H7 (cell line): Measurements from ENCODE around the gene PCDHGC3. TPM values are rescaled to one million over a fixed set of nuclear protein-coding genes. Genes with fewer than 3 reads are reported as not detected.
A peak's percentile ranks its signal among the peaks of the same experiment; 100 is the strongest.

Experiments used
- DNase-seq: peaks from one replicate; pipeline ENCODE4 v3.0.0; 2012
- H3K27me3 ChIP-seq: 2 replicates; pipeline ENCODE4 v1.6.0; 2011; ENCODE audit warnings: mild to moderate bottlenecking, low read length; ENCODE audit not compliant: control insufficient read depth, insufficient read depth
- H3K36me3 ChIP-seq: replicated peaks from 2 replicates; pipeline ENCODE4 v1.5.1; 2011; ENCODE audit warnings: low read length; ENCODE audit not compliant: control insufficient read depth, insufficient read depth
- H3K4me3 ChIP-seq: 2 replicates; pipeline ENCODE4 v1.5.1; 2011; ENCODE audit warnings: low read depth, mild to moderate bottlenecking, control low read depth, low read length, moderate library complexity; ENCODE audit not compliant: insufficient read depth
- total RNA-seq: library from RNA; depleted of rRNA; stranded (reverse); fragments of >200 nt; shearing (Covaris generic); gene quantifications from 2 replicates; pipeline ENCODE4 v1.2.3, GENCODE V29; 2014

The PCDHGC3 gene
- total RNA-seq, 1 experiment from 2014 or later: 31.7 TPM

DNA sequence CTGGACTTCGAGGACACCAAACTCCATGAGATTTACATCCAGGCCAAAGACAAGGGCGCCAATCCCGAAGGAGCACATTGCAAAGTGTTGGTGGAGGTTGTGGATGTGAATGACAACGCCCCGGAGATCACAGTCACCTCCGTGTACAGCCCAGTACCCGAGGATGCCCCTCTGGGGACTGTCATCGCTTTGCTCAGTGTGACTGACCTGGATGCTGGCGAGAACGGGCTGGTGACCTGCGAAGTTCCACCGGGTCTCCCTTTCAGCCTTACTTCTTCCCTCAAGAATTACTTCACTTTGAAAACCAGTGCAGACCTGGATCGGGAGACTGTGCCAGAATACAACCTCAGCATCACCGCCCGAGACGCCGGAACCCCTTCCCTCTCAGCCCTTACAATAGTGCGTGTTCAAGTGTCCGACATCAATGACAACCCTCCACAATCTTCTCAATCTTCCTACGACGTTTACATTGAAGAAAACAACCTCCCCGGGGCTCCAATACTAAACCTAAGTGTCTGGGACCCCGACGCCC is 1.3 kb downstream of the PCDHGC3 start:
- peaks cover 22% of the 10 kb centered on the region for H3K27me3 ChIP-seq
- H3K36me3 ChIP-seq: no peaks in the 10 kb centered on the region
- no peak for DNase-seq
- H3K4me3 ChIP-seq: peak overlapping the region; percentile 74

DNA sequence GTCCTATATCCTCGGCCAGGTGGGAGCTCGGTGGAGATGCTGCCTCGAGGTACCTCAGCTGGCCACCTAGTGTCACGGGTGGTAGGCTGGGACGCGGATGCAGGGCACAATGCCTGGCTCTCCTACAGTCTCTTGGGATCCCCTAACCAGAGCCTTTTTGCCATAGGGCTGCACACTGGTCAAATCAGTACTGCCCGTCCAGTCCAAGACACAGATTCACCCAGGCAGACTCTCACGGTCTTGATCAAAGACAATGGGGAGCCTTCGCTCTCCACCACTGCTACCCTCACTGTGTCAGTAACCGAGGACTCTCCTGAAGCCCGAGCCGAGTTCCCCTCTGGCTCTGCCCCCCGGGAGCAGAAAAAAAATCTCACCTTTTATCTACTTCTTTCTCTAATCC is 2.0 kb downstream of the PCDHGC3 start:
- DNase-seq: no peak
- H3K36me3 ChIP-seq: no peaks in the 10 kb centered on the region
- no peak overlapping the region for H3K4me3 ChIP-seq
- H3K27me3 ChIP-seq: peaks cover 22% of the 10 kb centered on the region

DNA sequence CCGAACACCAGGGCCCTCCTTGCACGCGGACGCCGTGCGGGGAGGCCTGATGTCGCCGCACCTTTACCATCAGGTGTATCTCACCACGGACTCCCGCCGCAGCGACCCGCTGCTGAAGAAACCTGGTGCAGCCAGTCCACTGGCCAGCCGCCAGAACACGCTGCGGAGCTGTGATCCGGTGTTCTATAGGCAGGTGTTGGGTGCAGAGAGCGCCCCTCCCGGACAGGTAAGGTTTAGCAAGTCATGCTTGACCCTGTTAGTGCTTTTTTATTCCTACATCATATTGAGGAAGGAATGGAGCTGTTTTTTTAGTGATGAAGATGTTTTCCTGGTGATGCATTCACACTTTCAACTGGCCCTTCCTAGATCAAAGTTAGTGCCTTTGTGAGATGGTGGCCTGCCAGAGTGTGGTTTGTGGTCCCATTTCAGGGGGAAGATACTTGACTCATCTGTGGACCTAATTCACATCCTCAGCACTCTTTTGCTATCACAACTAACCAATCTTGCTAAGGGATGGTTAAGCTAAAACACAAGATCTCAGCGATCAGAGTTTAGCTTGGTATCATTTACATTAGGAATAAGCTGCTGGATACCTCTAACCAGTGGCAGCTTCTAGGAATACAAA is 2.7 kb downstream of the PCDHGC3 start:
- DNase-seq: peak; percentile 91
- H3K27me3 ChIP-seq: peaks cover 22% of the 10 kb centered on the region
- H3K4me3 ChIP-seq: no peak overlapping the region
- no peaks in the 10 kb centered on the region for H3K36me3 ChIP-seq

DNA sequence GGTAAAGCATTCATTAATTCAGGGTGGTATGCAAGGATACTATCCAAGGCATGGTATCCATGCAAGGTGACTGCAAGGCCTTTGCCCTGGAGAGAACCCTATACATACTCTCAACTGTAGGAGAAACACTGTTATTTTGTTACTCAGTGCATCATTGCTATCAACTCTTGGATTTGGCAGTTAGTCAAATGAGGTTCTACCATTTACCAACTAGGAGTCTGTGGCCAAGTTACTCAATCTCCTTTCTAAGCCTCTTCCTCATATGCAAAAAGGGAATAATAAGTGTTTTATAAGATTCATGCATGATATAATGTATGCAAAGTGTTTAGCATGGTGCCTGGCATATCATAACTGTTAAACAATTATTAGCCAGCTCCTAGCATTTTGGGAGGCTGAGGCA is 4.0 kb downstream of the PCDHGC3 start:
- Histone ChIP-seq H3K36me3 (no peaks in the 10 kb centered on the region), H3K4me3 (no peak overlapping the region), H3K27me3 (peaks cover 22% of the 10 kb centered on the region)
- DNase-seq: no peak

DNA sequence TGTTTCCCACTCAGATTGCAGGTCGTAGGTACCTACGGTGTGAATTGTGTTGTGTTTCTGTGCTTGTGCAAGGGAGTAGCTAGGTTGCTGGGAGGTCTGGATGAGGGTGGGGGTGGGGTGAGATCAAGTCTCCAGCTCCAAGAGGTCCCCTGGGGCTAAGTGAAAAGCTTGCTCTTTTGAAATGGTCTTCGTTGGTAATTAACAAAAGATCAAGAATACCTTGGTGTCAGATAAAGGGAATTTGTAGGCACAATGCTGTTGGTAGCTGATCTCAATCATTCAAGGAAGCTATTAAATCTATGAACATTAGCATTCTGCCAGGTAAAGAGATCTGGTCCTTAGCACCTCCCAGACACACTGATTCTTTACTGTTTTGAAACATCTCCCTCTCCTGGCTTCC is 8.1 kb downstream of the PCDHGC3 start:
- DNase-seq: peak; percentile 70
- Histone ChIP-seq H3K36me3 (no peaks in the 10 kb centered on the region), H3K27me3 (peaks cover 26% of the 10 kb centered on the region), H3K4me3 (no peak overlapping the region; the same call in 1 of the 2 replicates)

DNA sequence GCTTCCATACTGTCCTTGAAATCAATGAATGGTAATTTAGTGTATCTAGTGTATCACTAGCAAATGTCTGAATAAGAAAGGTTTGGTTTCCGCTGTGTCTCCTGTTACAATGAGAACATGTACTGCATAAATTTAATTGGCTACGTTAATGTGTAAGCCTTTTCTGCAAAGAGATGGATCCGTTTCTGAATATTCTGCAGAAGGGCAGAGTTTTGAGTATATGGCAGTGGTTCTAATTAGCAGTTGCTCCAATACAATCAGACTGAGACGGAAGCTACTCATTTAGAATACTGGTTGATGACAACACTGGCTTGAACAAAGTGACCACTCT is 8.5 kb downstream of the PCDHGC3 start:
- Histone ChIP-seq H3K4me3 (peak overlapping the region; percentile 61), H3K36me3 (no peaks in the 10 kb centered on the region), H3K27me3 (peaks cover 26% of the 10 kb centered on the region)
- no peak for DNase-seq

DNA sequence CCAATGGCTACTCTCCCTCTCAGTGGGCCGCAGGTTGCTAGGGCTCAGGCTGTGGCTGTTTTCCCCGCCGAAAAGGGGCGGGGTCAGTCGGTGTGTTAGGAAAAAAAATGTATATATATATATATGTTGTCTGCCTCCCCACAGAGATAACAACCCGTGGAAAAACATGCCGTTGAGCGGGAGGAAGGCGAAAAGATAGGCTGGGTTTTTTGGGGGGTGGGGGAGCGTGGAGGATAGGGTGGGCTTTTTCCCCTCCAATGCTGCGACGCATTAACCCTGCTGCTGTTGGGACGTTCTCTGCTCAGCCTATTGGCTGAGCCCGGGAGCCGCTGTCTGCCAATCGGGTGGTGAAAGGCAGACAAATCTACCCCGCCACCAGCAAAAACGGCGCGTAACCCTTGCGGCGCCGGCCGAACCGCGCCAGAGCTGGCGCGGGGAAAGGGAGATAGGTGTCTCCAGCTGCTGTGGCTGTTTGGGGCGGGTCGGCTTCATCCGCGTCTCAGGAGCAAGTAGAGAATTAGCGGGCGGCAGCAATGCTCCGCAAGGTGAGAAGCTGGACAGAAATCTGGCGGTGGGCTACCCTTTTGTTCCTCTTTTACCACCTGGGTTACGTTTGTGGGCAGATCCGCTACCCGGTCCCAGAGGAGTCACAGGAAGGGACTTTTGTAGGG is 9.0 kb downstream of the PCDHGC3 start, which contains the start of gene PCDHGC4:
TSS of gene PCDHGC4 (plus strand) at position 390 of the 671 bp plus-strand sequence. CDS start at position 534, 144 bp downstream.
- peak; percentile 94 for DNase-seq
- no peaks in the 10 kb centered on the region for H3K36me3 ChIP-seq
- H3K27me3 ChIP-seq: peaks cover 26% of the 10 kb centered on the region
- H3K4me3 ChIP-seq: peak within 1 kb of the TSS; percentile 61

DNA sequence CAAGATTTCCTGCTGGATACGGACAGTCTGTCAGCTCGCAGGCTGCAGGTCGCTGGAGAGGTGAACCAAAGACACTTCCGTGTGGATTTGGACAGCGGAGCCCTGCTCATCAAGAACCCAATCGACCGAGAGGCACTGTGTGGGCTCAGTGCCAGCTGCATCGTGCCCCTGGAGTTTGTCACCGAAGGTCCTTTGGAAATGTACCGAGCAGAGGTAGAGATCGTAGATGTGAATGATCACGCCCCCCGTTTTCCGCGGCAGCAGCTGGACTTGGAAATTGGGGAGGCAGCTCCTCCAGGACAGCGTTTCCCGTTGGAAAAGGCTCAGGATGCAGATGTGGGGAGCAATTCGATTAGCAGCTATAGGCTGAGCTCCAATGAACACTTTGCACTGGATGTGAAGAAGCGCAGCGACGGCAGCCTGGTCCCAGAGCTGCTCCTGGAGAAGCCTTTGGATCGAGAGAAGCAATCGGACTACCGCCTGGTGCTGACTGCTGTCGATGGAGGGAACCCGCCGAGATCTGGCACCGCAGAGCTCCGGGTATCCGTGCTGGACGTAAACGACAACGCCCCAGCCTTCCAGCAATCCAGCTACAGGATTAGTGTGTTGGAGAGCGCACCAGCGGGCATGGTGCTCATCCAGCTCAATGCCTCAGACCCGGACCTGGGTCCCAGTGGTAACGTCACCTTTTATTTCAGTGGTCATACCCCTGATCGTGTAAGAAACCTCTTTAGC is 9.7 kb downstream of the PCDHGC3 start:
- H3K4me3 ChIP-seq: peak overlapping the region; percentile 61
- DNase-seq: no peak
- peaks cover 31% of the 10 kb centered on the region for H3K27me3 ChIP-seq
- H3K36me3 ChIP-seq: no peaks in the 10 kb centered on the region

DNA sequence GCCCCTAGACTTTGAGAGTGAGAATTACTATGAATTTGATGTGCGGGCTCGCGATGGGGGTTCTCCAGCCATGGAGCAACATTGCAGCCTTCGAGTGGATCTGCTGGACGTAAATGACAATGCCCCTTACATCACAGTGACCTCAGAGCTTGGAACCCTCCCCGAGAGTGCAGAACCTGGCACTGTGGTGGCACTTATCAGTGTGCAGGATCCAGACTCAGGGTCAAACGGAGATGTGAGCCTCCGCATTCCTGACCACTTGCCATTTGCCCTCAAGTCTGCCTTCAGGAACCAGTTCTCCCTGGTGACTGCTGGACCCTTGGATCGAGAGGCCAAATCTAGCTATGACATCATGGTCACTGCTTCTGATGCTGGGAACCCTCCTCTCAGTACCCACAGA is 10.3 kb downstream of the PCDHGC3 start:
- no peak overlapping the region for H3K4me3 ChIP-seq
- H3K36me3 ChIP-seq: no peaks in the 10 kb centered on the region
- DNase-seq: no peak
- H3K27me3 ChIP-seq: peaks cover 34% of the 10 kb centered on the region

DNA sequence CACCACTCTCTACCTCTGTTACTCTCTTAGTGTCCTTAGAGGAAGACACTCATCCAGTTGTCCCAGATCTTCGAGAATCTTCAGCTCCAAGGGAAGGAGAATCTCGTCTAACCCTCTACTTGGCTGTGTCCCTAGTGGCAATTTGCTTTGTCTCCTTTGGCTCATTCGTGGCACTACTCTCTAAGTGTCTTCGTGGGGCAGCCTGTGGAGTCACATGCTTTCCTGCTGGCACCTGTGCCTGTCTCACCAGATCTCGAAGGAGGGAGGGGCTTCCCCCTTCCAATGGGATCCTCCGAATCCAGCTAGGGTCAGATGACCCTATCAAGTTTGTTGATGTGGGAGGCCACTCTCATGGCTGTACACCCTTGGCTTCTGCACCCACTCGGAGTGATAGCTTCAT is 11.4 kb downstream of the PCDHGC3 start:
- Histone ChIP-seq H3K4me3 (no peak overlapping the region), H3K36me3 (no peaks in the 10 kb centered on the region), H3K27me3 (peaks cover 45% of the 10 kb centered on the region)
- no peak for DNase-seq

DNA sequence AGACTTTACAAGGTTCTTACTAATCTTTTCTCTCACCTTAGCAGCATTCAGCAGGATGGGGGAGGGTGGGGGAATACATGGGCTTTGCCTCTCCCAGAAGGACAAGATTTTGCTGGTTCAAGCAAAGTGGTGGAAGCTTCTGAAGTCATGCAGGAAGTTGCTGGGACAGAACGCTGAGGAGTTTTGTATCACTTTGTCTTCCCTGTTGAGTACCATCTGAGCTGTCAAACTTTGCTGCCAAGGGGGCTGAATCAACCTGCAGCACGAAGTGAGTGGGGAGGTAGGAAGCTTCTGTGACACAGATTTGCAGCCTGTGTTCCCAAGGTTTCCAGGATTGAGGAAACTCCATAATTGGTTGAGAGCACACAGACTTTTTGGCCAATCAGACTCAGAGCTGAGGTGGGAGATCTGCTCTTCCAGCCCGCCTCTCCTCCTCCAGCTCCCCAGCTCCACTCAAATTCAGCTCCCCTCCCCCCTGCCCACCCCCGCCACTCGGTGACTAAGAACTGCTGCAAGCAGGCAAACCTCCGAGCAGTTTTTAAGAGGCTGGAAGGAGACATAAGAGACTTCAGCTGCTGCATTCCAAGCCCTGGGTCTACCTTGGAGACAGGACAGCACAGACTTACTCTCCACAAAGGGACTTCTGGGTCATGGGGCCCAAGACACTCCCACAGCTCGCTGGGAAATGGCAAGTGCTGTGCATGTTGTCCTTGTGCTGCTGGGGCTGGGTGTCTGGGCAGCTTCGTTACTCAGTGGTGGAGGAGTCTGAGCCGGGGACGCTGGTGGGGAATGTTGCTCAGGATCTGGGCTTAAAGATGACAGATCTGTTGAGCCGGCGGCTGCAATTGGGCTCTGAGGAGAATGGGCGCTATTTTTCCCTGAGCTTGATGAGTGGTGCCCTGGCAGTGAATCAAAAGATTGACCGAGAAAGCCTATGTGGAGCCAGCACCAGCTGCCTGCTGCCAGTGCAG is 13.1 kb downstream of the PCDHGC3 start, which contains the start of gene PCDHGC5:
TSS of gene PCDHGC5 (plus strand) at position 491 of the 971 bp plus-strand sequence. CDS start at position 651, 160 bp downstream.
- Histone ChIP-seq H3K27me3 (peaks cover 62% of the 10 kb centered on the region), H3K4me3 (no peak within 1 kb of the TSS), H3K36me3 (no peaks in the 10 kb centered on the region)
- peak; percentile 61 for DNase-seq

DNA sequence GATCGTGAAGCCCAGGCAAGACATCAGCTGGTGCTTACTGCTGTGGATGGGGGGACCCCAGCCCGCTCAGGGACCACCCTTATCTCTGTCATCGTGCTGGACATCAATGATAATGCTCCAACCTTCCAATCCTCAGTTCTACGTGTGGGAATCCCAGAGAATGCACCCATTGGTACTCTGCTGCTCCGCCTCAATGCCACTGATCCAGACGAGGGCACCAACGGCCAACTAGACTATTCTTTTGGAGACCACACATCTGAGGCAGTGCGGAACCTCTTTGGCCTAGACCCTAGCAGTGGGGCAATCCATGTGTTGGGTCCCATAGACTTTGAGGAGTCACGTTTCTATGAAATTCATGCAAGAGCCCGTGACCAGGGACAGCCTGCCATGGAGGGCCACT is 14.1 kb downstream of the PCDHGC3 start:
- no peak for DNase-seq
- H3K27me3 ChIP-seq: peaks cover 62% of the 10 kb centered on the region
- no peak overlapping the region for H3K4me3 ChIP-seq
- H3K36me3 ChIP-seq: no peaks in the 10 kb centered on the region

DNA sequence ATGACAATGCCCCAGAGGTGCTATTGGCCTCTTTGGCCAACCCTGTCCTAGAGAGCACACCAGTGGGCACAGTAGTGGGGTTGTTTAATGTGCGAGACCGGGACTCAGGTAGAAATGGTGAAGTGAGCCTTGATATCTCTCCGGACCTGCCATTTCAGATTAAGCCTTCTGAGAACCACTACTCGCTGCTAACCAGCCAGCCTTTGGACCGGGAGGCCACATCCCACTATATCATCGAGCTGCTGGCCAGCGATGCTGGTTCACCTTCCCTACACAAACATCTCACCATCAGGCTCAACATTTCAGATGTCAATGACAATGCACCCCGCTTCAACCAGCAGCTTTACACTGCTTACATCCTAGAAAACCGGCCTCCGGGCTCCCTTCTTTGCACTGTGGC is 14.5 kb downstream of the PCDHGC3 start:
- Histone ChIP-seq H3K36me3 (no peaks in the 10 kb centered on the region), H3K4me3 (no peak overlapping the region), H3K27me3 (peaks cover 61% of the 10 kb centered on the region)
- no peak for DNase-seq

DNA sequence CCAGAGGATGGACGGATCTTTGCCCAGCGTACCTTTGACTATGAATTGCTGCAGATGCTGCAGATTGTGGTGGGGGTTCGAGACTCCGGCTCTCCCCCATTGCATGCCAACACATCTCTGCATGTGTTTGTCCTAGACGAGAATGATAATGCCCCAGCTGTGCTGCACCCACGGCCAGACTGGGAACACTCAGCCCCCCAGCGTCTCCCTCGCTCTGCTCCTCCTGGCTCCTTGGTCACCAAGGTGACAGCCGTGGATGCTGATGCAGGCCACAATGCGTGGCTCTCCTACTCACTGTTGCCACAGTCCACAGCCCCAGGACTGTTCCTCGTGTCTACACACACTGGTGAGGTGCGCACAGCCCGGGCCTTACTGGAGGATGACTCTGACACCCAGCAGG is 15.0 kb downstream of the PCDHGC3 start:
- DNase-seq: no peak
- peaks cover 56% of the 10 kb centered on the region for H3K27me3 ChIP-seq
- no peaks in the 10 kb centered on the region for H3K36me3 ChIP-seq
- no peak overlapping the region for H3K4me3 ChIP-seq
